SK-N-SH (cell line): ENCODE measurements around the gene C2orf74.

Source experiments
- SMC3 ChIP-seq: IDR thresholded peaks from 2 replicates; pipeline ENCODE4 v1.6.1; 2012; ENCODE audit warnings: low read depth, low read length, improper control_type of control experiment
- TCF12 ChIP-seq: IDR thresholded peaks from 2 replicates; pipeline ENCODE4 v1.4.0; 2012
- YY1 ChIP-seq: IDR thresholded peaks from 2 replicates; pipeline ENCODE4 v1.4.0; 2012; ENCODE audit warnings: low read depth, mild to moderate bottlenecking
- TF ChIP-seq, protein P1 (sequence below): IDR thresholded peaks from 2 replicates; pipeline ENCODE4 v1.4.0; 2012; ENCODE audit warnings: low read depth
- TF ChIP-seq, protein P2 (sequence below): fragments of 200-600 bp; sonication (generic); IDR thresholded peaks from 2 replicates; pipeline ENCODE4 v1.6.1; 2017; ENCODE audit warnings: antibody characterized with exemption, mild to moderate bottlenecking, moderate library complexity

DNA sequence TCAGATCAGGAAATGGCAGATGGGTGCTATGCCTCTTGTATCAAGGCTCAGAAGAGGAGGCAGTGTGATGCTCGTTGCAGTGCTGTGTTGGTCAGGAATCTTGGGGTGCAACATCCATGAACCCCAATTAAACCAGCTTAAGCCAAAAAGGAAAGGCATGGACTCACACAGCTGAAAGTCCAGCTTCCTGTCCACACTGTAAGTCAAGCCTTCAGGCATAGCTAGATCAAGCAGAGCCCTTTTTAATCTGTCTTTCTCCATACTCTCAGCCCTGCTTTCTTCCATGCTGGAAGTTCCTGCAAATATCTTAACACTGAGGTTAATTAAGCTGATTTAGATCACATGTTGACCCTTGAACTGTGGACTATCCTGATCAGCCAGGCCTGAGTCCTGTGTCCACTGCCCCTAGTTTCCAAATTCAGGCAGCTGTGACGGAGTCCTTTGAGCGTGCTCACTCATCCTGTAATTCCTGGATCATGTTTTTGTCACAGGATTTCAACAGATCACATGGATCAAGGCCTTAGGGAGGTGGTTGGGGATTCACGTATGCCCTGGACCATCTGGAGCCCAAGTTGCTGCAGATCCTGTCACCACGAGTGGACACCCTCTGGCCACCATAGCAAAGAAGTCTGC, 4.5 kb upstream of the C2orf74 start:
- TF ChIP-seq, protein P1, sequence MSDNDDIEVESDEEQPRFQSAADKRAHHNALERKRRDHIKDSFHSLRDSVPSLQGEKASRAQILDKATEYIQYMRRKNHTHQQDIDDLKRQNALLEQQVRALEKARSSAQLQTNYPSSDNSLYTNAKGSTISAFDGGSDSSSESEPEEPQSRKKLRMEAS: no peak
- TF ChIP-seq, protein P2, sequence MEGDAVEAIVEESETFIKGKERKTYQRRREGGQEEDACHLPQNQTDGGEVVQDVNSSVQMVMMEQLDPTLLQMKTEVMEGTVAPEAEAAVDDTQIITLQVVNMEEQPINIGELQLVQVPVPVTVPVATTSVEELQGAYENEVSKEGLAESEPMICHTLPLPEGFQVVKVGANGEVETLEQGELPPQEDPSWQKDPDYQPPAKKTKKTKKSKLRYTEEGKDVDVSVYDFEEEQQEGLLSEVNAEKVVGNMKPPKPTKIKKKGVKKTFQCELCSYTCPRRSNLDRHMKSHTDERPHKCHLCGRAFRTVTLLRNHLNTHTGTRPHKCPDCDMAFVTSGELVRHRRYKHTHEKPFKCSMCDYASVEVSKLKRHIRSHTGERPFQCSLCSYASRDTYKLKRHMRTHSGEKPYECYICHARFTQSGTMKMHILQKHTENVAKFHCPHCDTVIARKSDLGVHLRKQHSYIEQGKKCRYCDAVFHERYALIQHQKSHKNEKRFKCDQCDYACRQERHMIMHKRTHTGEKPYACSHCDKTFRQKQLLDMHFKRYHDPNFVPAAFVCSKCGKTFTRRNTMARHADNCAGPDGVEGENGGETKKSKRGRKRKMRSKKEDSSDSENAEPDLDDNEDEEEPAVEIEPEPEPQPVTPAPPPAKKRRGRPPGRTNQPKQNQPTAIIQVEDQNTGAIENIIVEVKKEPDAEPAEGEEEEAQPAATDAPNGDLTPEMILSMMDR: no peak
- TF ChIP-seq TCF12 (no peak), YY1 (no peak), SMC3 (no peak)
